H1 (cell line): ENCODE data around the gene CPXM1. TPM values are rescaled to one million over a fixed set of nuclear protein-coding genes. Genes with fewer than 3 reads are reported as not detected.

ENCODE experiments used
- CTCF ChIA-PET: fragments of 300-600 bp; sonication (Branson Sonifier 250); formaldehyde crosslinking; loops from one replicate; lab custom pipeline; 2021; ENCODE audit not compliant: partially characterized antibody; lab: Charles Lee
- POLR2A ChIA-PET: fragments of 300-600 bp; sonication (Branson Sonifier 250); formaldehyde crosslinking; loops from one replicate; lab custom pipeline; 2021; ENCODE audit warnings: inconsistent platforms; ENCODE audit not compliant: partially characterized antibody; lab: Charles Lee
- DNase-seq, 2 experiments: peaks; one replicate each; pipeline versions ENCODE4 v3.0.0 to v3.0.0-alpha.2; 2010 to 2022; ENCODE audit warnings: low spot score in 2 of 2, low read depth in 1 of 2, mixed read lengths in 1 of 2
- FAIRE-seq: peaks from 2 replicates; lab custom pipeline; 2011; peaks lifted over from hg19 to GRCh38; lab: Jason Lieb, UNC
- H2AFZ ChIP-seq: 2 replicates; pipeline ENCODE4 v1.8.1; 2012; ENCODE audit warnings: low read length, inconsistent platforms
- H2AK5ac ChIP-seq: 2 replicates; pipeline ENCODE4 v1.6.1; 2013; ENCODE audit warnings: low read depth, low read length
- H2BK120ac ChIP-seq: replicated peaks from 2 replicates; pipeline ENCODE3; 2013; ENCODE audit warnings: low read depth, low read length, inconsistent platforms
- H2BK12ac ChIP-seq: 2 replicates; pipeline ENCODE4 v1.6.1; 2013; ENCODE audit warnings: low read depth, low read length
- H2BK15ac ChIP-seq: 2 replicates; pipeline ENCODE4 v1.6.1; 2013; ENCODE audit warnings: low read length
- H2BK20ac ChIP-seq: 2 replicates; pipeline ENCODE4 v1.6.1; 2013; ENCODE audit warnings: low read length
- H2BK5ac ChIP-seq: 2 replicates; pipeline ENCODE4 v1.6.1; 2013; ENCODE audit warnings: low read depth, low read length
- H3K14ac ChIP-seq: 2 replicates; pipeline ENCODE4 v1.6.1; 2013; ENCODE audit warnings: inconsistent platforms; ENCODE audit not compliant: insufficient read length
- H3K18ac ChIP-seq: 2 replicates; pipeline ENCODE4 v1.6.1; 2013; ENCODE audit warnings: low read length; ENCODE audit errors: extremely low read depth
- H3K23ac ChIP-seq: 2 replicates; pipeline ENCODE4 v1.6.1; 2013; ENCODE audit warnings: inconsistent platforms; ENCODE audit not compliant: insufficient read length
- H3K23me2 ChIP-seq: 2 replicates; pipeline ENCODE4 v1.6.1; 2013; ENCODE audit warnings: low read depth, low read length
- H3K27ac ChIP-seq: 2 replicates; pipeline ENCODE4 v1.6.1; 2011; ENCODE audit warnings: low read depth, low read length, inconsistent platforms
- H3K27me3 ChIP-seq, 4 experiments: replicated peaks in 1 of 4; 1 replicate in 1 of 4; 2 replicates in 3 of 4; pipeline versions ENCODE4 v1.6.1 to v1.8.1; 2011 to 2013; ENCODE audit warnings: low read length in 3 of 4, mild to moderate bottlenecking in 3 of 4, inconsistent platforms in 2 of 4, mixed read lengths in 2 of 4, moderate library complexity in 1 of 4; ENCODE audit not compliant: control insufficient read depth in 3 of 4, insufficient read depth in 3 of 4; ENCODE audit errors: extremely low read depth in 1 of 4
- H3K36me3 ChIP-seq, 4 experiments: 2 replicates each; pipeline versions ENCODE4 v1.6.1 to v1.8.1; 2011 to 2013; ENCODE audit warnings: mild to moderate bottlenecking in 4 of 4, low read length in 3 of 4, moderate library complexity in 2 of 4, control low read depth in 1 of 4, inconsistent platforms in 1 of 4; ENCODE audit not compliant: insufficient read depth in 4 of 4, control insufficient read depth in 2 of 4
- H3K4ac ChIP-seq: replicated peaks from 2 replicates; pipeline ENCODE3; 2013; ENCODE audit warnings: low read length, low read depth, mixed read lengths, inconsistent platforms; ENCODE audit not compliant: insufficient read length
- H3K4me1 ChIP-seq, 4 experiments: replicated peaks in 1 of 4; 1 replicate in 1 of 4; 2 replicates in 3 of 4; pipeline versions ENCODE4 v1.6.1 to v1.8.1; 2011 to 2013; ENCODE audit warnings: low read length in 3 of 4, inconsistent platforms in 2 of 4, mixed read lengths in 1 of 4; ENCODE audit not compliant: insufficient read depth in 4 of 4, control insufficient read depth in 3 of 4
- H3K4me2 ChIP-seq, 2 experiments: 2 replicates each; pipeline versions ENCODE4 v1.6.1 to v1.8.1; 2011 to 2013; ENCODE audit warnings: low read depth in 2 of 2, low read length in 2 of 2, control low read depth in 1 of 2, inconsistent platforms in 1 of 2, mild to moderate bottlenecking in 1 of 2; ENCODE audit not compliant: insufficient read depth in 1 of 2
- H3K4me3 ChIP-seq, 4 experiments: fragments of 200-600, 300-600 bp in 1 of 4; sonication (generic), shearing (Covaris generic), sonication (Bioruptor Twin) in 1 of 4; 2 replicates each; pipeline versions ENCODE4 v1.5.1 to v1.8.1; 2011 to 2016; ENCODE audit warnings: low read length in 4 of 4, low read depth in 3 of 4, control low read depth in 2 of 4, inconsistent platforms in 2 of 4, mild to moderate bottlenecking in 2 of 4, mixed read lengths in 1 of 4, moderate library complexity in 1 of 4; ENCODE audit not compliant: insufficient read depth in 2 of 4; ENCODE audit errors: extremely low read depth in 1 of 4
- H3K56ac ChIP-seq: replicated peaks from 2 replicates; pipeline ENCODE3; 2013; ENCODE audit warnings: low read depth, mild to moderate bottlenecking, mixed read lengths, low read length, inconsistent platforms; ENCODE audit not compliant: insufficient read length
- H3K79me1 ChIP-seq: 2 replicates; pipeline ENCODE4 v1.6.1; 2013; ENCODE audit warnings: low read depth, low read length, control low read depth
- H3K79me2 ChIP-seq, 2 experiments: 2 replicates each; pipeline versions ENCODE4 v1.6.1 to v1.8.1; 2012 to 2013; ENCODE audit warnings: low read length in 2 of 2, mild to moderate bottlenecking in 2 of 2, inconsistent platforms in 1 of 2; ENCODE audit not compliant: insufficient read depth in 2 of 2, control insufficient read depth in 1 of 2
- H3K9ac ChIP-seq, 4 experiments: replicated peaks in 1 of 4; 1 replicate in 1 of 4; 2 replicates in 3 of 4; pipeline versions ENCODE4 v1.6.1 to v1.8.1; 2011 to 2013; ENCODE audit warnings: low read depth in 3 of 4, low read length in 3 of 4, control low read depth in 2 of 4, mild to moderate bottlenecking in 2 of 4, moderate library complexity in 2 of 4, inconsistent platforms in 1 of 4; ENCODE audit errors: extremely low read depth in 1 of 4
- H3K9me3 ChIP-seq, 2 experiments: 2 replicates each; pipeline versions ENCODE4 v1.6.1 to v1.8.1; 2012 to 2013; ENCODE audit warnings: mild to moderate bottlenecking in 2 of 2, moderate library complexity in 2 of 2, control low read depth in 1 of 2, inconsistent platforms in 1 of 2, low read depth in 1 of 2, low read length in 1 of 2, mixed read lengths in 1 of 2; ENCODE audit not compliant: insufficient read depth in 2 of 2
- H4K20me1 ChIP-seq, 2 experiments: replicated peaks in 1 of 2; 2 replicates each; pipeline versions ENCODE3 to v1.8.1; 2011 to 2013; ENCODE audit warnings: inconsistent platforms in 2 of 2, low read length in 2 of 2, mild to moderate bottlenecking in 1 of 2; ENCODE audit not compliant: insufficient read depth in 2 of 2, control insufficient read depth in 1 of 2
- H4K5ac ChIP-seq: 2 replicates; pipeline ENCODE4 v1.6.1; 2013; ENCODE audit warnings: low read length, low read depth, mixed read lengths, inconsistent platforms; ENCODE audit not compliant: insufficient read length
- H4K8ac ChIP-seq: 2 replicates; pipeline ENCODE4 v1.8.0; 2013; ENCODE audit warnings: mild to moderate bottlenecking, moderate library complexity, low read length, inconsistent platforms; ENCODE audit not compliant: insufficient read depth; ENCODE audit errors: extremely low read depth
- H4K91ac ChIP-seq: replicated peaks from 2 replicates; pipeline ENCODE3; 2013; ENCODE audit warnings: low read length, mixed read lengths, inconsistent platforms; ENCODE audit not compliant: insufficient read length
- HDAC6 ChIP-seq: IDR thresholded peaks from one replicate; pipeline ENCODE4 v1.7.1; 2012; ENCODE audit warnings: low read depth, mild to moderate bottlenecking, inconsistent platforms, low read length, moderate library complexity
- KDM5A ChIP-seq: fragments of 200-600 bp; IDR thresholded peaks from 2 replicates; pipeline ENCODE4 v1.7.1; 2012; ENCODE audit warnings: mild to moderate bottlenecking, low read length, inconsistent platforms, mixed read lengths
- RAD21 ChIP-seq, 2 experiments: IDR thresholded peaks in 1 of 2; conservative IDR thresholded peaks in 1 of 2; 2 replicates each; pipeline ENCODE4 v1.6.1; 2011; ENCODE audit warnings: low read depth in 2 of 2, low read length in 2 of 2, improper control_type of control experiment in 1 of 2, inconsistent platforms in 1 of 2, mild to moderate bottlenecking in 1 of 2, moderate library complexity in 1 of 2
- RFX5 ChIP-seq: IDR thresholded peaks from 2 replicates; pipeline ENCODE4 v1.6.1; 2011; ENCODE audit warnings: low read depth, low read length, improper control_type of control experiment, borderline replicate concordance
- WGBS, 2 experiments: shearing (Covaris generic) in 1 of 2; methylation state at CpG; one replicate each; pipeline versions ENCODE4 v1.1.6 to v1.1.7; 2013 to 2015; ENCODE audit warnings: low lambda C conversion rate in 2 of 2, mixed read lengths in 2 of 2, inconsistent platforms in 1 of 2, low coverage in 1 of 2, missing lambda C conversion rate in 1 of 2; ENCODE audit not compliant: insufficient replicate concordance in 2 of 2, insufficient coverage in 1 of 2, insufficient read length in 1 of 2; ENCODE audit errors: extremely low coverage in 1 of 2, missing lambda C conversion rate in 1 of 2; 5-methylcytosine and 5-hydroxymethylcytosine counted together
- polyA plus RNA-seq, 7 experiments: library from polyadenylated mRNA; depleted of rRNA in 3 of 7; stranded (reverse) in 5 of 7; unstranded in 2 of 7; fragments of >200 nt in 5 of 7; fragments of 200-250 nt in 2 of 7; gene quantifications; 1 replicate in 5 of 7; 2 replicates in 1 of 7; 4 replicates in 1 of 7; pipeline versions ENCODE4 v1.2.1 to v1.2.3, GENCODE V29; 2011 to 2013; ENCODE audit warnings: missing spikeins in 2 of 7, mixed read lengths in 2 of 7
- total RNA-seq: library from RNA; stranded (reverse); fragmentation: NEBNext Ultra II Directional; extraction: Animal tissue kit (Norgen Biotek cat#: 25700); gene quantifications from 2 replicates; pipeline ENCODE4 v1.2.1, GENCODE V29; 2021

The CPXM1 gene
- total and polyA plus RNA-seq, 2 of the 8 experiments (the other 6 are each of a cell fraction or from before 2014, with no cell fraction given), result 31.3 to 81.9 TPM

DNA sequence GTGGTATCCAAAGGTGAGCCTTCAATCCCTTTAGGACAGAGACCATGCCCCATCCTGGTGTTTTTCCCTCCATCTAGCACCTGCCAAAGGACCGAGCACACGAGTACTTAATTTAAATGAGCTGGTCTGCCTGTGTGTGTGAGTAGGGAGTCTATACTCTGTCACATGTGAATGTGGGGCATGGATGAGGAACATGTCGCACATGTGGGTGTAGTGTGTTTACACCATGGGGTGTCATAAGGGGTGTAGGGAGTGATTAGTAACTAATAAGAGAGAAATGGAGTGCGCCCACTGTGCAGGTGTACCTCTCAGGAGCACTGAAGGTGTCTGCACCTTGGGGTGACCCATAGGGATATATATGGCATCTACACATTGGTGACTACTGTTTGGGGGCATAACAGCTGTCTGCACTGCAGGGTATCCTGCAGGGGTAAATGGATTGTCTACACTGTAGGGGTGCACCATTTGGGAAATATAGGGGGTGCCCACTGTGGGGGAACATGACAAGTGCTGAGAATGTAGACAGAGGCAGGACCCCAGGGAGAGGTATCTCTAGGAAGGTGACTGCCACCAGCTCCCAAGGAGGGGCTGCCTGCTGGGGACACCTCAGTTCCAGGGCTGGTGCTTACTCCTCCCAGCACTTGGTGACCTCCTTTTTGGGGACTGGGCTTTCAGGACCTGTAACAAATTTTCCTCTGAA lies 54.3 kb downstream of the CPXM1 start:
- Histone ChIP-seq H3K36me3 (no peaks in the 10 kb centered on the region; a peak in 1 of 8 replicates), H4K8ac (no peak overlapping the region), H2BK15ac (peak overlapping the region; percentile 3; the same call in 1 of the 2 replicates), H4K5ac (no peak overlapping the region), H2BK20ac (no peak overlapping the region), H3K27ac (no peak overlapping the region), H3K4me2 (no peak overlapping the region), H4K20me1 (peaks cover 0 to 2% of the 10 kb centered on the region in 2 experiments), H3K18ac (no peak overlapping the region), H2AFZ (no peak overlapping the region), H3K9me3 (no peaks in the 10 kb centered on the region), H2BK5ac (no peak overlapping the region), H3K79me2 (no peaks in the 10 kb centered on the region), H2BK120ac (no peak overlapping the region), H3K56ac (no peak overlapping the region), H3K4ac (no peak overlapping the region), H3K79me1 (no peaks in the 10 kb centered on the region), H3K4me3 (no peak overlapping the region), H3K9ac (no peak overlapping the region), H3K4me1 (peaks cover 2 to 26% (median 22%) of the 10 kb centered on the region in 4 experiments), H3K23me2 (peaks cover 9% of the 10 kb centered on the region; the same call in 1 of the 2 replicates), H2BK12ac (no peak overlapping the region), H4K91ac (no peak overlapping the region), H3K14ac (no peak overlapping the region), H3K23ac (no peak overlapping the region), H3K27me3 (peaks cover 24 to 61% (median 39%) of the 10 kb centered on the region in 4 experiments), H2AK5ac (no peak overlapping the region)
- DNase-seq (no peak), FAIRE-seq (no peak)
- ChIA-PET CTCF (interaction anchor here (1.3 to 18.6 kb wide), 4 partner anchors 16 to 53 kb away, joined by 3 to 286 read pairs (median 35); partner anchors contain the start of gene EBF4), POLR2A (no interaction called here)
- no peak for TF ChIP-seq KDM5A
- no peak for TF ChIP-seq RFX5
- TF ChIP-seq RAD21 (IDR thresholded peaks at IDR 0.05 in 1 of 2, conservative IDR thresholded peaks at IDR 0.05 in 1 of 2; ENCODE audit: low read depth in 2 of 2, low read length in 2 of 2), result no peak
- no peak for TF ChIP-seq HDAC6
- WGBS, 2 experiments, result 86% methylated on average over 4 of the region's 4 CpGs; no CpG with 5 or more reads in 1 of the 2 experiments
